ENCODE measurements around the gene GM2A.

GM2A gene

GRCh38 chr5:151288180-151288579 lies 35.2 kb downstream of the GM2A start:
- Histone ChIP-seq H3K4me2 (no peak overlapping the region), H3K4me1 (ENCODE audit: low read depth, poor library complexity, severe bottlenecking) (no peaks in the 10 kb centered on the region), H3K9ac (no peak overlapping the region), H2AFZ (ENCODE audit: low read depth) (no peak overlapping the region), H4K20me1 (ENCODE audit: insufficient read depth) (no peaks in the 10 kb centered on the region), H3K27ac (no peak overlapping the region), H3K36me3 (ENCODE audit: insufficient read depth) (no peaks in the 10 kb centered on the region), H3K79me2 (ENCODE audit: insufficient read depth, low read depth) (no peaks in the 10 kb centered on the region), H3K4me3 (IDR thresholded peaks at IDR 0.05; ENCODE audit: insufficient read depth, low read depth, low read length) (no peak overlapping the region), H3K27me3 (ENCODE audit: insufficient read depth, low read depth) (no peaks in the 10 kb centered on the region)
- TF ChIP-seq, protein P1, sequence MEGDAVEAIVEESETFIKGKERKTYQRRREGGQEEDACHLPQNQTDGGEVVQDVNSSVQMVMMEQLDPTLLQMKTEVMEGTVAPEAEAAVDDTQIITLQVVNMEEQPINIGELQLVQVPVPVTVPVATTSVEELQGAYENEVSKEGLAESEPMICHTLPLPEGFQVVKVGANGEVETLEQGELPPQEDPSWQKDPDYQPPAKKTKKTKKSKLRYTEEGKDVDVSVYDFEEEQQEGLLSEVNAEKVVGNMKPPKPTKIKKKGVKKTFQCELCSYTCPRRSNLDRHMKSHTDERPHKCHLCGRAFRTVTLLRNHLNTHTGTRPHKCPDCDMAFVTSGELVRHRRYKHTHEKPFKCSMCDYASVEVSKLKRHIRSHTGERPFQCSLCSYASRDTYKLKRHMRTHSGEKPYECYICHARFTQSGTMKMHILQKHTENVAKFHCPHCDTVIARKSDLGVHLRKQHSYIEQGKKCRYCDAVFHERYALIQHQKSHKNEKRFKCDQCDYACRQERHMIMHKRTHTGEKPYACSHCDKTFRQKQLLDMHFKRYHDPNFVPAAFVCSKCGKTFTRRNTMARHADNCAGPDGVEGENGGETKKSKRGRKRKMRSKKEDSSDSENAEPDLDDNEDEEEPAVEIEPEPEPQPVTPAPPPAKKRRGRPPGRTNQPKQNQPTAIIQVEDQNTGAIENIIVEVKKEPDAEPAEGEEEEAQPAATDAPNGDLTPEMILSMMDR (conservative IDR thresholded peaks at IDR 0.05; ENCODE audit: low read depth, low read length), result no peak

- Histone ChIP-seq H3K36me3 (ENCODE audit: insufficient read depth) (no peaks in the 10 kb centered on the region), H2AFZ (ENCODE audit: low read depth) (no peak overlapping the region), H3K79me2 (ENCODE audit: insufficient read depth, low read depth) (no peaks in the 10 kb centered on the region), H3K4me2 (no peak overlapping the region), H4K20me1 (ENCODE audit: insufficient read depth) (no peaks in the 10 kb centered on the region), H3K9ac (no peak overlapping the region), H3K4me3 (IDR thresholded peaks at IDR 0.05; ENCODE audit: insufficient read depth, low read depth, low read length) (no peak overlapping the region), H3K4me1 (ENCODE audit: low read depth, poor library complexity, severe bottlenecking) (no peaks in the 10 kb centered on the region), H3K27ac (no peak overlapping the region), H3K27me3 (ENCODE audit: insufficient read depth, low read depth) (no peaks in the 10 kb centered on the region)
- TF ChIP-seq, protein P1 (conservative IDR thresholded peaks at IDR 0.05; ENCODE audit: low read depth, low read length), result no peak
Measured at GRCh38 chr5:151293624-151294023, 40.6 kb downstream of the GM2A start.

DNA sequence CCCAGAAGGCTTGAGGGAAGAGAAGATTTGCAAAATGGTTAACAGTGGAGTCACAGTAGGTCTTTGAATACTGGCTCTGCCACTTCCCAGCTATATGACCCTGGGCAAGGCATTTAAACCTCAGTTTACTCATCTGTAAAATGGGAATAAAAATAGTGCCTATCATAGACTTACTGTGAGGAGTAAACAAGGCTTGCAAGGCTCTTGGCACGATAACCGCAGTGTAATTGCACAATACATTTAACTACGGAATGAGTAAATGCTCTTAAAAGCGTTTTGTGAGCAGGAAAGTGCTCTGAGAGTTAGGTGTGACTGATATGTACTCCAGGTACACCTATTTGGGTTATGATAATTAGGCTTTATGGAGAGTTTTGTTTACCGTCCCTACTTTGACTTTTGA lies 42.2 kb downstream of the GM2A start:
- TF ChIP-seq, protein P1 (conservative IDR thresholded peaks at IDR 0.05; ENCODE audit: low read depth, low read length), result no peak
- Histone ChIP-seq H3K4me3 (IDR thresholded peaks at IDR 0.05; ENCODE audit: insufficient read depth, low read depth, low read length) (no peak overlapping the region), H3K79me2 (ENCODE audit: insufficient read depth, low read depth) (no peaks in the 10 kb centered on the region), H3K4me1 (ENCODE audit: low read depth, poor library complexity, severe bottlenecking) (no peaks in the 10 kb centered on the region), H3K36me3 (ENCODE audit: insufficient read depth) (no peaks in the 10 kb centered on the region), H4K20me1 (ENCODE audit: insufficient read depth) (no peaks in the 10 kb centered on the region), H3K27me3 (ENCODE audit: insufficient read depth, low read depth) (no peaks in the 10 kb centered on the region), H2AFZ (ENCODE audit: low read depth) (no peak overlapping the region), H3K4me2 (no peak overlapping the region), H3K9ac (no peak overlapping the region), H3K27ac (no peak overlapping the region)

GRCh38 chr5:151295791-151296477 lies 42.9 kb downstream of the GM2A start:
- no peak overlapping the region for H3K4me3 ChIP-seq (IDR thresholded peaks at IDR 0.05; ENCODE audit: insufficient read depth, low read depth, low read length)
- H3K4me1 ChIP-seq (ENCODE audit: low read depth, poor library complexity, severe bottlenecking), result no peaks in the 10 kb centered on the region
- no peak overlapping the region for H3K4me2 ChIP-seq
- H3K79me2 ChIP-seq (ENCODE audit: insufficient read depth, low read depth), result no peaks in the 10 kb centered on the region
- no peak overlapping the region for H2AFZ ChIP-seq (ENCODE audit: low read depth)
- TF ChIP-seq, protein P1 (conservative IDR thresholded peaks at IDR 0.05; ENCODE audit: low read depth, low read length), result no peak
- H3K36me3 ChIP-seq (ENCODE audit: insufficient read depth), result no peaks in the 10 kb centered on the region
- no peak overlapping the region for H3K27ac ChIP-seq
- H3K27me3 ChIP-seq (ENCODE audit: insufficient read depth, low read depth), result no peaks in the 10 kb centered on the region
- no peaks in the 10 kb centered on the region for H4K20me1 ChIP-seq (ENCODE audit: insufficient read depth)
- no peak overlapping the region for H3K9ac ChIP-seq

Measured in KMS-11 (cell line).